ENCODE data around the gene CAB39.
"Not testable (repeated sequence)": the region's sequence is repeated elsewhere in the genome, so short reads cannot be mapped to it uniquely, and the experiment has no call there.

CAB39 gene

DNA sequence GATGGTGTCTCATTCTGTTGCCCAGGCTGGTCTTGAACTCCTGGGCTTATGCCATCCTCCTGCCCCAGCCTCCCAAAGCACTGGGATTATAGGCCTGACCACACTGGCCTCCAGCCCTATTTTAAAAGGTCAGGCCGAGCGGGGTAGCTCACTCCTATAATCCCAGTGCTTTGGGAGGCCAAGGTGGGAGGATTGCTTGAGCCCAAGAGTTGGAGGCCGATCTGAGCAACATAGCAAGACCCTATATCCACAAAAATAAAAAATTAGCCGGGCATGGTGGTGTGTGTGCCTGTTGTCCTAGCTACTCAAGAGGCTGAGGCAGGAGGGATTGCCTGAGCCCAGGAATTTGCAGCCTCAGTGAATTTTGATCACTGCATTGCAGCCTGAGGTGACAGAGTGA lies 3.9 kb downstream of the CAB39 start:
- no peak for DNase-seq

DNA sequence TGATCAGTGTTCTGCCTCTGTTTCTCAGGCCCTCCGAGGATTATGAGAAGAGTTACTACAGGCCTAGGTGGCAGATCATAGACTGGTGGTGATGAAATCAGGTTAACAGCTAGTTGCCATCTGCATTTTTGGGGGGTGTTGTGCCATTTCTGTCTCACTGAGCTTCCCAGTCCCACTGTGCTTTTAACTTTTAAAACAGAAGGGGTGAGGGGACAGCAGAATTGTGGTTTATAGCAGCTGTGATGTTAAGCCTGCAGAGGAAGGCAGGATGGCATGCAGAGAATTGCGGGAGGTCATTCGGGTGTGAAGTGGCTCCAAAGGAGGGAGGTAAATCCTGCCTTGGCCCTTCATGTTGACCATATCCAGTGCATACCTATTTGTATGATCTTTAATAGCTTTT lies 5.0 kb downstream of the CAB39 start:
- DNase-seq, result no peak

DNA sequence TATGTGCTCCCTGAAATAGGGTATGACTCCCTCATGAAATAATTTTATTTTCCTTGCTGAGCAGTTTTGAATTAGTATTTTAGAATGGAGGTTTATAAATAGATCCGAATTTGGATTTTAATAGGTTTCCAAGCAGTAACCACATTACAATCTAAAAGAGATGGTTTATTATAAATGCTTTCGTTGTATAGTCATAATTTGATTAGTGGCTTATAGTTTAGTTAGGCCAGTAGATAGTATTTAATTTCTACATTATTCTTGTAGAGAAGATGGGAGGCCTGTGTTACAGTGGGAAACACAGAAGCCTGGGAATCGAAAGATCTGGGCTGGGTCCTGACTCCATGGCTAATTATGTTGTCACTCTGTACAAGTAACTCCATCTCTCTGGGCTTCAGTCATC lies 6.7 kb downstream of the CAB39 start:
- DNase-seq, result no peak

DNA sequence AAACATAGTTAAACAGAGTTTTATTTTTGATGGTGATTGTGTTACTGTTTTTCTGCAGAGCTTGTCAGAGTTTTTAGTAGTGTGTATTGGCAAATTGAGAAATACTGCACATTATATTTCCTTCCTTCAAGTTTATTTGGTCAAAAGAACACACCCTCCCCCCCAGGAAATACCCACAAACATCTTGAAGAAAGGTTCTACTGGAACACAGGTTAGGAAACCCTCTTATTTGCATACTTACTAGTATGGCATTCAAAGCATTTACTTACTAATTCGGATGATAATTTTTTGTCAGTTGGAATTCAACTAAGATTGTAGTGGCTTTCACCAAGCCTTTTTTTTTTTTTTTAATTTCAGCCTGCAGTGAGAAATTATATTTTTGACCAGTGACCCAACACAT lies 9.1 kb downstream of the CAB39 start:
- peak; percentile 36 for DNase-seq

DNA sequence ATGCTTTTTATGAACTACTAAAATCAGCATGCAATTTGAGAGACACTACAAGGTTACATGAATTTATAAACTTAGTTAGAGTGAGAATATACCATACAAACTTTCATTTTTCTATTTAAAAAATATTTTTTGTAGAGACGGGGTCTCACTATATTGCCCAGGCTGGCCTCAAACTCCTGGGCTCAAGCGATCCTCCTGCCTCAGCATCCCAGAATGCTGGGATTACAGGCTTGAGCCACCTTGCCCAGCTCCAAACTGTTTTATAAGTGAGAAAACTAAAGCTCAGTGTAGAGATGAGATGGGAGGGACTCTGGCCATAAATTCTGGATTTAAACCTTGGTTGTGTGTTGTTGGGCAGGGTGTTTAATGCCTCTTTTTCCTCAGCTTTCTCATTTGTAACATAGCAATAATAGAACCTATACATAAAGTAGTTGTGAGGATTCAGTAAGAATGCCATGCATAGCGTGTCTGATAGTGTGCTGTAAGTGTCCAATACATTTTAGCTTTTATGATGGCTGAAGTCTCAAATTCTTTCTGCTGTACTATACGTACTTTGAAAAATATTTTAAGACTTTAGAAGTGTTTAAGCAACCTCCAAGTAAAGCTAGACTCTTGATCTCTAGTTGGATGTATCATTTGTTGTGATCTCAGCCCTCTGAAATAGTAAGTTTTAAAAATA lies 9.7 kb downstream of the CAB39 start:
- no peak for DNase-seq

DNA sequence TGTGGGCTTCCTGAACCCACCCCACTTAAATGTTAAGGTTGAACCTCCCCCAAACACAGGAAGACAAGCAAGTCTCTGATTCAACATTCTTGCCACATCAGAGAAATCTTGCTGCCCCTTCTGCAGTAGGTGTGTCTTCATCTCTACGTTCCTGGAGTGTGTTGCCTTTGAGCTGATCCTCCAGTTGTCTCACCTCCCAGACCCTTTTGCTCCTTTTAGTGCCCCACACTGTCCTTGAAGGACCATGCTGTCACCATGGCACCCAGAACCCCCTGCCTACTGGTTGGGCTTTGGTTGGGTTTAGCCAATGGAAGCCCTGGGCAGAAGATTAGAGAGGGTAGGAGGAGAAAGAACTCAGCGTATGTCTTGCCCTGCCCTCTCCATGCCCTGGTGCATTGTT lies 10.7 kb downstream of the CAB39 start:
- peak; percentile 67 for DNase-seq

DNA sequence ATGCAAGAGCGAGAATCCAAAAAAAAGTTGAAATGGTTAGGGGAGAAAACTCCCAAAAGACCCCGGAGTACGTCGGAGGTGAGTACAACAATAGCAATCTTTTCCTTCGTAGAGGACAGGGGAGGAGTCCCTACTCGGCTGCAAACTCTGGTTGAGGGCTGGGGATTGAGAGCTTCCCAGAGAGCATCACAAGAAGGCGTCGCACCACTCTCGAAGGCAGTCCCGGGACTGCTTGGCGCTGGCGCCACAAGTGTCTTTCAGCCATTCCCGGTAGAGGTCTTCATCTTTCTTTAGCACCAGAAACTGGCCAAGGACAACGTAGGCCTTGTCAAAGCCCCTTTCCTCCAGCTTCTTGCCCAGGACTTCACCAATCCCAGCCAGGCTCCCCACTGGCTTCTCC lies 12.3 kb downstream of the CAB39 start:
- not testable (repeated sequence) for DNase-seq

DNA sequence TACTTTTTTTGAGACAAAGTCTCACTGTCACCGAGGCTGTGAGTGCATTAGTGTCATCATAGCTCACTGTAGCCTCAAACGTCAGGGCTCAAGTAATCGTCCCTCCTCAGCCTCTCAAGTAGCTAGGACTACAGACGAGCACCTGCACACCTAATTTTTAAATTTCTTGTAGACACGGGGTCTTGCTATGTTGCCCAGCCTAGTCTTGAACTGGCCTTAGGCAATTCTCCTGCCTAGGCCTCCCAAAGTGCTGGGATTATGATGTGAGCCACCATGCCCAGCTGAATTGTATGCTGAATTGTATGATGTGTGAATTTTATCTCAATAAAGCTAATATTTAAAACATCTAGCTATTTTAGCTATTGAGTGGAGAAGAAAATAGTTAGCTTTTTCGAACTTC lies 18.9 kb downstream of the CAB39 start:
- DNase-seq, result no peak

DNA sequence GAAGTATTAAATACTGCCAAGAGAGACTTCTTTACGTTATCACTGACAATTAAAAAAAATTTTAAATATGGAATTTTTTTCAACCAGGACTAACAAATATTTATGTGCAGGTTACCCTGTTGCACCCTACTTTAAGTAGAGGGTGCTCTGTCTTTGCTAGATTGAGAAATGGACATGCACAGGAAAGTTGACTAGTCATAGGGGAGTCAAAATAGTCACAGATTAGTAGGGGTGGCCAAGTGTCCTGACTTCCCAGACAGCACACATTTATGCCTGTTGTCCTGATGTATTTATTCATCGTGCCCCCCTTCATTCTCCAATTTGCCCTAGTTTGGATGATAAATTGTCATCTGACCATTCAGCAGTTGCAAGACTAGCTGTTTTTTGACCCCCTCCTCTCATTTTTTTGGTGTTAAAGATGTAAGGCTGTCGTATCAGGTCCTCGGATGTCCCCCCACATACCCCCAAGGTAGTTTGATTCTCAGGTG lies 20.3 kb downstream of the CAB39 start:
- no peak for DNase-seq

DNA sequence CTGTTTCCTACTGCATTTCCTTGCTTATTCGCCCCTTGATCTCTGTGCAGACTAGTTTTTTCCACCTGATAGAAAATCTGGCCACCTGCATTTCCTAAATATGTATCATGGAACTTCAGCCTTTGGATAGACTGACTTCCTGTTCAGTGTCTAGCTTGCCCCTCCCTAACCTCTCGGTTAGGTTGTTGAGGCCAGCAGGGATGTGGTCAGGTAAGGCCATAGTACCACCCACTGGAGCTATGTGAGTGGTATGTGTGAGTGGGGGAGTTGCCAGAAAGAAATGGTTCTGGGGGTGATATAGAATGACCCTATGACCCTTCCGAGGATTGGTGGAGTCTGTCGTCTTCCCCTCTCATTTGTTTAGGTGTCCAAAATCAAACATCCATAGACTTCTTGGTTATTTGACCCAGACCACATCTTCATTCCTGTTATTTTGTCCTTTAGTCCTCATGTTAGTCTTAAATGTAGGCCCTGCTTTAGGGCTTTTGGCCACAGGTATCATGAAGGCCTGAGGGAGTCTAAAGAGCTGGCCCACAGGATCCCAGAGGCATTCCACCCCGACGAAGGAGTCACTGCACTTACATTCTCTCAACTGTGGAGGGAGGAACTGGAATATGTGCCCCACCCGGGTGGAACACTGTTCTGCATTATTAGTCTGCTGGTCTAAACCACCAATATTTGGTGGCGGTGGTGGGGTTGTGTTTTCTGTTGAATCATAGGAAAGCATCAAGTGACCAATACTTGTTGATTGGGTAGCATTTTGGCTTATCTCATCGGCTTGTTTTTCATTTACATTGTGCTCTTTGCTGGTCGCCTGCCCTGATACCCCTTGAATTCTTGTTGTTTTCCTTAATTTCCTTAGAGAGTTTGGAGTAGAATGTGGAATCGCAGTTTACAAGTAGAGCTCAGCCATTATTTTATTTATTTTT lies 21.9 kb downstream of the CAB39 start:
- no peak for DNase-seq

DNA sequence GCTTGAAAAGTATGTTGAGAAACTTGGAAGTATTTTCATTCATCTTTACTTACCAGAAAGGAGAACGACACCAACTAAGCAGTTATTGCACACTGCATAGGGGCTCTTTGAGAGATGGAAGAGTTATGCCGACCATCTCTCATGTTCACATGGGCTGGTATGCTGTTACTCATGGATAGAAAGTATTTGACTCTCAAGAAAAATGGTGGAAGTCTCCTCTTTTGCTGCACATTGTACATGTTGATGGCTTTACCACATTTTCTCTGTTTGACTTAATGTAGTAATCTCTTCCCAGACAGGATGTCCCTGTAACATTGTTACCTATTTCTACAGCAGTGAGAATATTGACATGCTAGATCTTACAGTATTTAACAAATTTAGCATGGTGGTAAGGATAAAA lies 23.2 kb downstream of the CAB39 start:
- no peak for DNase-seq

DNA sequence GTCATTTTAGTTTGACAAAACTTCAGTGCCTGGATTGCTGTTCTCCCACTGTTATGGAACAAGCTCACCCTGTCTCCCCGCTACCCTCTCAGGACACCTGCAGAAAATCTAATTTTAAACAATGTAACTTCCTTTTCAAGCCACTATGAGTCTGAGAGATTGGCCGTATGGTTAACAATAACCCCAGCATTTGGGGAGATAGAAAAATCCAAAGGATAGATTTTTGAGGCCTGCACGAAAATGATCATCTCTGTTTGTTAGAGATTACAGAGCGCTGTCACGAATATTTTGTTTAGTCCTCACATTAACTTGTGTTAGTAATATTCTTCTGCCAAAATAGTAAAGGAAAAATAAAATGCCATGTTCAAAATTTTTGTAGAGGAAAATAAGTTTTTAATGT lies 24.7 kb downstream of the CAB39 start:
- no peak for DNase-seq

DNA sequence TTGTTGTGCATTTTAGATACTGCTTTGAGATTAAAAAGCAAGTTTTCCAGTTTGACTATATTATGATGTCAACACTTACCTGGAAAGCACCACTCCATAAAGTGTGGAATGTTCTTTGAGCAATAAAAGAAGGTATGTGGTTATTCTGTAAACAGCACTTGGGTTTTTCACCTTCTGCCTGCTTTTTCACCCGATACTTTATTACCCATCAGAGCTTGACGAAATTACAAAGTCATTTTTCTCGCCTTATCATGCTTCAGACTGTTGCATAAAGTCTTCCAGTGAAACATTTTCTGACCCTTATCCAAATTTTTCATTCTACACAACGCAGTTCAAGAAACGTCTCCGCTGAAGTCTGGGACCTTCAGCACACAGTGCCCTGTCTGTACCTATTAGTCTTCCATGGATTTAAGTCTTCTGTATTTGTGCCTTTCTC lies 25.2 kb downstream of the CAB39 start:
- DNase-seq, result no peak

DNA sequence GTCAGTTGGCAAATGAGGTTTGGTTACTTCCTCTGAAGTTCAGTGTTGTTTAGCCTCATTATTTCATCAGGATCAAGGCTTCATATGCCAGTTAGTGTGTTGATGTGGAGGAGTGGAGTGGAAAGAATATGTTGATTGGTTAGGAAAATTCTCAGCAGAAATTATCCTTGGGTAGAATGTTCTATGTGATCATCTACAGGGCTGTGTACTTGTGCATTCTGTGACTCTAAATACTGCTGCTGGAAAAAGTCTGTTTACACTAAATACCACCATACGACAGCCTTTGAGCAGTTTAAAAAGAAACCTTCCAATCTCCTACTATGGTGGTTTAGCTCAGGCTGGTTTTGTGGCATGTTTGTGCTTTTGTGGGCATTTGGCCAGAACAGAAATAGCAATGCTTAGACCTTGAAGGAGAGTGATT lies 25.8 kb downstream of the CAB39 start:
- DNase-seq, result no peak

DNA sequence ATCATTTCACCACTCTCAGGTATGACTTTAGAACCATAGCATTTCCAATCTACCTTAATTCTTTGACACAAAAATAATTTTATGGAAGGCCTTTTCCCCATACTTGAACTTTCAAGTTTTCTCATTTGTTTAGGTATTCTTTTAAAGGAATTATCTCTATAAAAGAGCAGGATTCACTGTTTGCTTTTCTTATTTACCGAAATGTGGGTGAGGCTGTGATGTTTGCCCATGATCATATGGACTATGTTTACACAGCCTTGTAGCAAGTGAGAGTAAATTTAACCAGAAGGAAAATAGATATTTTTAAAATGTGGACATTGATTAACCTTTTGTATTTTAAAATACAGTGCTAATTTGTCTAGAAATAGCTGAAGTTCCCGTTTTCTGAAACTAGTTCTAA lies 26.3 kb downstream of the CAB39 start:
- no peak for DNase-seq

DNA sequence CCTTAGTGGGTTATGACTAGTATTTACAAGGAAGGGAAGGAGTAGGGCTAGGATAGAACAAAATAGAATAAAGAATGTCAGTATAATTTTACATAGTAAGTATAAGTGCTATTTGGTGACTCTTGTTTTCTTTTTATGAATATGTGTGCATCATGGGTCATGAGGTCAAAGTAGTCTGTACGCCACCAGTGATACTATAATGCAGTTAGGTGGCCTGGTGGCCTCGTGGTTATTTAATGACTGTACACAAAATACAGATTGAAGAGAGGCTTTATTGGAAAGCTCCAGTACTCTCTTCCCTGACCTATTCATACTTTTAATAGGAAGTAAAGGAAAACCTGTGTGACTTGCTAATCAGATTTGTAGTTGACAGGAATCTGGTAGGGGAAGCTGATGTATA lies 27.3 kb downstream of the CAB39 start:
- DNase-seq, result no peak

DNA sequence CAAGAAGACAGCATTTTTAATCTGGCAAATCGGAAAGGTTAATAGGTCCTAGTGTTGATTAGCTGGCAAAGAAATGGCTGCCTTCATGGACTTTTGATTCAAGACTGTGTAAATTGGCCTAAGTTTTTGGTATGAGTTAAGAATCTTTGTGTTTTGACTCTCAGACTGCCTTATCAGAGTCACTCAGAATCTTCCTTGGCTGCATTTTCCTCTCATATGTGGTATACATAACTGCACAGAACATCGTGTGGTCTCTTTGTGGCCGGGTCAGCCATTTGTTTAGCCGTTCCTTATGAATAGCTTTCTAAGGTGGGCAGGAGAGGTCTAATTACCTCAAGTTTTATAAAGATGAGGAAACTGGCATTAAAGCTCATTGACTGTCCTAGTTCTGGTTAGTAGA lies 30.1 kb downstream of the CAB39 start:
- no peak for DNase-seq

DNA sequence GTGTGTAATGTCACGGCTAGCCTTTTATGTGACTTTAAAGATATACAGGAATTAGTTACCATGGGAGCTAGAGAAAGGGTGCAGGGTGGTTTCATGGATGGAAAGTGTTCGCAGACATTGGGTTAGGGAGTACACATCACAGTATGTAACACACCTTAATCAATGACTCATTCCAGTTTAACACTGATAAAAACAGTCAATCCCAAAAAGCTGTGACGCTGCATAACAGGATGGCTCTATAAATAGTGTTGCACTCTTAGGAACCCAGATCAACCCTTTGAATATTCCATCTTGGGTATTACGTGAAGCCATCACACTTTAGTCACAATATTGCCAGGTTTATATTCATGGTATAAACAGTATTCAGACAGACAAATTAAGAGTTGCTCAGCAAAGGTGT lies 33.6 kb downstream of the CAB39 start:
- DNase-seq, result no peak

DNA sequence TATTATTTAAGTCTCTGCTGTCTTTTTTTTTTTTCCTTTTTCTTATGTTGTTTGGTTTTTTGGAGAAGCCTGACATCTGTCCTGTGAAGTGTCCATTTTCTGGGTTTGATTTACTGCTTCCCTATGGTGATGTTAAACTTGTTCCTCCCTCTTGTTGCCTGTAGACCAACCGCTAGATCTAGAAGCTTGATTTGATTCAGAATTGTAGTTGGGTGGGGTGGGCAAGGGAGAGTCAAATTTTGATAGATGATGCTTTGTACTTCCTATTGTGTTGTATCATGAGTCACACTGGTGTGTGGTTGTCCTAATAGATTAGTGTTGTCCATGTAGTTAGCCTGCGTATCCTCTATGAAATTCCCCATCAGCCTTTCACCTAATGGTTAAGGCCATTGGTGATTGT lies 35.4 kb downstream of the CAB39 start:
- no peak for DNase-seq

DNA sequence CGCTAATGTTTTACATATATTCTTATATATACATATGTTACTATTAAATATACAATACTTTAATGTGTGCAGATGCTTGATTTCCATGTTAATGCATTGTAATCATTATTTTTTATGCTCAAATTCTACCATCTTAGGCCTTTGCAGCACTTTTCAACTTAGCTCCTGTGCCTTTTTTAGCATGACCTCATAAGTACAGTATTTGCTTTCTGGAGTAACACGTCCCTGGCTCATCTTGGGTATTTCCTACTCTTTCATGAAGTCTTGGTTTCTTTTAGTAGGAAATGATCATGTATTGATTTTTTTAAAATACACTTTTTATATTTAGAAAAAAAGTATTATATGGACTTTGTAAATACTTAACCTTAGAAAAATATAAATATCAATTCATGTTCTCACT lies 36.5 kb downstream of the CAB39 start:
- DNase-seq, result no peak

DNA sequence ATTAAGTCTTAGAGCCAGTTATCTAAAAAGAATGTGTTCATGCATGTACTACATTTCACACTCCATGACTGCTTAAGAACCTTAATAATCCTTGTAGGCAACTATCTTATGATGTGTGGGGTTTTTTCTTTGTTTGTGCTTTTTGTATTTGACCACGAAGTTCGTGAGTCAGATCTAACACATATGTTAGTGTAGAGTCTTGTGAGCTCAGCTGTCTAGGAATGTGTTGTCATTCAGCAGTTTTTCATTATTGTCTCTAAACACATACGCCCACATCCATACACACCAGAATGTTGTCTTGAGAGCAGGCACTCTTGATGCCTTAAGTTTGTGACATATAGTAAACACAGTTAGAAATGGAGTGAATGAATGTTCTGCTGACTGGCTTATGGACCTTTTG lies 38.4 kb downstream of the CAB39 start:
- DNase-seq, result no peak

DNA sequence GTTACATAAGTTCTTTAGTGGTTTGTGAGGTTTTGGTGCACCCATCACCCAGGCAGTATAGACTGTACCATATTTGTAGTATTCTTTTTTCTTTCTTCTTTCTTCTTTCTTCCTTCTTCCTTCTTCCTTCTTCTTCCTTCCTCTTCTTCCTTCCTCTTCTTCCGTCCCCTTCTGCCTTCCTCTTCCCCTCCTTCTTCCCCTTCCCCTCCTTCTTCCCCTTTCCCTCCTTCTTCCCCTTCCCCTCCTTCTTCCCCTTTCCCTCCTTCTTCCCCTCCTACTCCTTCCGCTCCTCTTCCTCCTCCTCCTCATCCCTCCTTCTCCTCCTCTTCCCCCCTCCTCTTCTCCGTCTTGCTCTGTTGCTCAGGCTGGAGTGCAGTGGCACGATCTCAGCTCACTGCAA lies 41.6 kb downstream of the CAB39 start:
- no peak for DNase-seq

DNA sequence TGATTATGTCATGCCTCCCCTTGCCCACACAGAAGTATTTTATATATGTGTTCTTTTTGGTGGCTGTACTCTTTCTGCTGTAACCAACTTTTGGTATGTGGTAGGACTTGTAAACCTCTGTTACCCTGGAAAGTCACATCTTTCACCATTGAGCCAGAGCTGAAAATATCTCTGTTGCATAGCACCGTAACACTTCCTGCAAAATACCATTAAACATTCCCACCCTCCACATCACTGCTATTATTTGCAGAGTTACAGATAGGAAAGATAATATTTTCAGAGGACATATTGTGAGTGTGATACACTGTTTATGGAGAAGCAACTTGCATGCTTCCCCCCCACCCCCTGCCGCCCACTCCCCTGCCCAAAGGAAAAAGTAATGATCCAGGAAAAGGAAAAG lies 44.8 kb downstream of the CAB39 start:
- DNase-seq, result no peak

All from CD4-positive, alpha-beta T cell treated with Interleukin-10 for 1 hour (primary cell).